NCI-H510A treated with DMSO at 0.1 percent for 48 hours (cell line): ENCODE results near the gene MED4.
A peak's percentile ranks its signal among the peaks of the same experiment; 100 is the strongest.

ENCODE experiments used
- DNase-seq: peaks from one replicate; lab custom pipeline; 2025; lab: John Stamatoyannopoulos, UW

The MED4 gene

DNA sequence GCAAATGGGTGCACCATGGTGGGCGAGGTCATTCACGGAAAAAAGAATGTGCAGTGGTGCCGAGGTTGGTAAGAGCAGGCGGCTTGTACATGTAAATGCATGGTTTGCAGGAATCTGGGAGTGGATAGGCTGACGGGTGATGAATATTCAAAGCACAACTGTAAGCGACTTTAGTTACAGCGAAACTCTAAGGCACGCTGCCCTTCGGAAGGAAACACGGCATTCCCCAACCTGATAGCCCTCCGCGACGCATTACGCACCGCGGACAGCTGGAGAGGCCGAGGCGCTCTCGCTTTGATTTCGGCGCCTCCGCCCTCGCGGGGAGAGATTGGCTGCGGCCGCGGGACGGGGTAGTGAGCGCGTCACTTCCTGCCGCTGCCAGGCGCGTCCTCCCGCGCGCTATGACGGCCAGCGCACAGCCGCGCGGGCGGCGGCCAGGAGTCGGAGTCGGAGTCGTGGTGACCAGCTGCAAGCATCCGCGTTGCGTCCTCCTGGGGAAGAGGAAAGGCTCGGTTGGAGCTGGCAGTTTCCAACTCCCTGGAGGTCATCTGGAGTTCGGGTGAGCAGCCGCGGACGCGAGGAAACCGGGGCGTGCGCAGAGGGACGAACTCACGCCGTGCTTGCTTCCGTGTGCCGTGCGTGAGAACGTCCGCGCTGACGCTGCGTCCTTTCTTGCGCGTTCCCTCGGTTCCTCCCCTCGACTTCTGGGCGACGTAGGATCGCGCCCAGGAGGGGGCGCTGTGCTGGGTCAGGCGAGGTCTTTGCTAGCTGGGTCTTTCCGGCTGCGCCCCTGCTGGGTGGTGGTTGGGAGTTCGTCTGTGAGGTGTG, 57.3 kb downstream of the MED4 start, which contains the start of gene NUDT15:
Gene NUDT15 (plus strand): TSS at position 381 of the 828 bp plus-strand sequence. CDS start 21 bp downstream, at position 402.
- DNase-seq: peak; percentile 38

DNA sequence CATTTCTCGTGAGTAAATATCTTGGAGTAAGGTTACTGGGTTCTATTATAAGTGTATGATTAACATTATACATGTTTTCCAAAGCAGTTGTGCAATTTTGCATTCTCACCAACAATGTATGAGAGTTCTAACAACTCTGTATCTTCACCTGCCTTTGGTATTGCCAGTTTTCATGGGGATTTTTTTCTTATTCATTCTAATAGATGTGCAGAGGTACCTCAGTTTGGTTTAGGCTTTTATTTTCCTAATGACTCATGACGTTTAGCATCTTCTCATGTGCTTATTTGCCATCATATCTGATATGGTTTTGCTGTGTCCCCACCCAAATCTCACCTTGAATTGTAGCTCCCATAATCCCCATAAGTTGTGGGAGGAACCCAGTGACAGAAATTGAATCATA, 65.0 kb downstream of the MED4 start:
- no peak for DNase-seq

GRCh38 chr13:48028066-48028465, 66.8 kb downstream of the MED4 start:
- no peak for DNase-seq
